Gastrocnemius medialis (tissue), 4 donors: ENCODE data around the gene FBXL19. TPM values are rescaled to one million over a fixed set of nuclear protein-coding genes. Genes with fewer than 3 reads are reported as not detected.

ENCODE experiments used
- ATAC-seq, 2 donors: fragments of 150-250 bp; one replicate each; pipeline ENCODE4 v1.9.1; 2016
- DNase-seq, 2 donors: peaks; one replicate each; pipeline ENCODE4 v3.0.0-alpha.2; 2019
- H3K27ac ChIP-seq, 4 donors: fragments of 200-600 bp; sonication (generic); 1 replicate in 1 of 4; 2 replicates in 3 of 4; pipeline ENCODE4 v1.5.1; 2016 to 2018; ENCODE audit warnings: mild to moderate bottlenecking in 2 of 4, moderate library complexity in 1 of 4
- H3K27me3 ChIP-seq, 3 donors: fragments of 200-600 bp; sonication (generic) in 2 of 3; 1 replicate in 1 of 3; 2 replicates in 2 of 3; pipeline versions ENCODE4 v1.5.1 to v1.6.0; 2016 to 2019; ENCODE audit warnings: mild to moderate bottlenecking in 1 of 3, moderate library complexity in 1 of 3
- H3K36me3 ChIP-seq, 2 donors: fragments of 200-600 bp; sonication (generic) in 1 of 2; one replicate each; pipeline ENCODE4 v1.5.1; 2017 to 2018
- H3K4me1 ChIP-seq, 2 donors: fragments of 200-600 bp; sonication (generic) in 1 of 2; one replicate each; pipeline ENCODE4 v1.5.1; 2016 to 2017; ENCODE audit warnings: mild to moderate bottlenecking in 2 of 2
- H3K4me3 ChIP-seq, 4 donors: fragments of 200-600 bp; sonication (generic) in 3 of 4; 1 replicate in 1 of 4; 2 replicates in 3 of 4; pipeline ENCODE4 v1.5.1; 2016 to 2019; ENCODE audit warnings: mild to moderate bottlenecking in 2 of 4
- H3K9me3 ChIP-seq, 3 donors: fragments of 200-600 bp; sonication (generic) in 2 of 3; 1 replicate in 1 of 3; 2 replicates in 2 of 3; pipeline ENCODE4 v1.5.1; 2016 to 2019
- CTCF ChIP-seq, 5 experiments: fragments of 450-650 bp in 3 of 5; fragments of 200-600 bp in 2 of 5; sonication (generic) in 2 of 5; IDR thresholded peaks in 4 of 5; conservative IDR thresholded peaks in 1 of 5; 1 replicate in 4 of 5; 2 replicates in 1 of 5; pipeline ENCODE4 v1.5.1; 2016 to 2019; ENCODE audit warnings: antibody characterized with exemption in 5 of 5, mild to moderate bottlenecking in 3 of 5, moderate library complexity in 3 of 5
- POLR2A ChIP-seq, 2 donors: fragments of 450-650 bp; IDR thresholded peaks; one replicate each; pipeline ENCODE4 v1.6.1; 2017; ENCODE audit warnings: antibody characterized with exemption in 2 of 2, mild to moderate bottlenecking in 2 of 2, moderate library complexity in 2 of 2
- in situ Hi-C, 4 donors: fragments of 200-750 bp; cut with MboI; loops; one replicate each; pipeline versions ENCODE4 v1.15.0 to v1.8.0; 2017; ENCODE audit warnings: low sequenced_read_pairs in 4 of 4
- intact Hi-C: fragments of 100-400 bp; cut with DNase I; formaldehyde crosslinking; loops from one replicate; pipeline ENCODE4 v1.15.1; 2023; ENCODE audit warnings: low total_unique reads
- total RNA-seq, 4 donors: library from RNA; depleted of rRNA; stranded (reverse); fragments of >200 nt; gene quantifications; one replicate each; pipeline versions ENCODE4 v1.1.0 to v1.2.3, GENCODE V29; 2016

FBXL19 gene
- total RNA-seq, 4 donors from 2014 or later, result 3.4 to 7.9 (median 4.8) TPM

GRCh38 chr16:30957456-30958174 lies 34.2 kb downstream of the FBXL19 start, which contains the start of gene SETD1A:
Gene SETD1A (plus strand): TSS chr16:30957754. CDS start chr16:30958732, 978 bp downstream.
- peak within 1 kb of the TSS; percentile 97 to 99 (median 98) for H3K27ac ChIP-seq
- no peaks in the 10 kb centered on the region for H3K9me3 ChIP-seq
- intact Hi-C loops, result loop anchor here (1.0 to 2.0 kb wide), 3 partner anchors 34 to 502 kb away; partner anchors contain the start of genes ARMC5, BCL7C and FBXL19
- H3K36me3 ChIP-seq, result peaks cover 9 to 36% of the 10 kb centered on the region in 2 donors
- H3K4me3 ChIP-seq, result peak within 1 kb of the TSS; percentile 70 to 94 (median 84)
- peak; percentile 66 to 75 for TF ChIP-seq POLR2A (IDR thresholded peaks at IDR 0.05)
- TF ChIP-seq CTCF (IDR thresholded peaks at IDR 0.05 in 4 of 5, conservative IDR thresholded peaks at IDR 0.05 in 1 of 5), result peak in 2 of 5 experiments; percentile 22 to 41
- peaks cover 11 to 17% of the 10 kb centered on the region in 2 donors for H3K4me1 ChIP-seq
- H3K27me3 ChIP-seq, result no peaks in the 10 kb centered on the region
- in situ Hi-C loops, result loop anchor here in 1 of 4 donors (25.0 kb wide), 1 partner anchor 480 kb away; the partner anchor contains the start of genes COX6A2 and ZNF843
- peak; percentile 92 to 93 for ATAC-seq
- peak; percentile 95 for DNase-seq

- H3K36me3 ChIP-seq, result peaks cover 9 to 45% of the 10 kb centered on the region in 2 donors
- TF ChIP-seq POLR2A (IDR thresholded peaks at IDR 0.05) (no peak), CTCF (IDR thresholded peaks at IDR 0.05 in 4 of 5, conservative IDR thresholded peaks at IDR 0.05 in 1 of 5) (no peak)
- in situ Hi-C loops (loop anchor here in 1 of 4 donors (25.0 kb wide), 1 partner anchor 479 kb away; the partner anchor contains the start of genes COX6A2 and ZNF843), intact Hi-C loops (no loop called here)
- H3K4me3 ChIP-seq, result peak overlapping the region; percentile 70 to 94 (median 84)
- ATAC-seq (peak; percentile 41 to 47), DNase-seq (peak in 1 of 2 donors; percentile 52)
- H3K27ac ChIP-seq, result peak overlapping the region; percentile 97 to 99 (median 98)
- H3K4me1 ChIP-seq, result peaks cover 11 to 17% of the 10 kb centered on the region in 2 donors
- H3K27me3 ChIP-seq, result no peaks in the 10 kb centered on the region
- no peaks in the 10 kb centered on the region for H3K9me3 ChIP-seq
Measured at GRCh38 chr16:30958175-30959079, 35.1 kb downstream of the FBXL19 start.

GRCh38 chr16:30961384-30961783 lies 38.0 kb downstream of the FBXL19 start:
- Histone ChIP-seq H3K4me1 (peaks cover 11 to 12% of the 10 kb centered on the region in 2 donors), H3K36me3 (peaks cover 13 to 74% of the 10 kb centered on the region in 2 donors), H3K9me3 (no peaks in the 10 kb centered on the region), H3K27ac (no peak overlapping the region), H3K27me3 (no peaks in the 10 kb centered on the region), H3K4me3 (no peak overlapping the region)
- intact Hi-C loops, result no loop called here
- in situ Hi-C loops, result loop anchor here in 1 of 4 donors (25.0 kb wide), 1 partner anchor 476 kb away; the partner anchor contains the start of genes COX6A2 and ZNF843
- ATAC-seq (no peak), DNase-seq (no peak)
- TF ChIP-seq POLR2A (IDR thresholded peaks at IDR 0.05) (no peak), CTCF (IDR thresholded peaks at IDR 0.05 in 4 of 5, conservative IDR thresholded peaks at IDR 0.05 in 1 of 5) (no peak)

GRCh38 chr16:30963925-30964511 lies 40.6 kb downstream of the FBXL19 start:
- no peaks in the 10 kb centered on the region for H3K27me3 ChIP-seq
- peaks cover 1 to 5% of the 10 kb centered on the region in 2 donors for H3K4me1 ChIP-seq
- no peaks in the 10 kb centered on the region for H3K9me3 ChIP-seq
- intact Hi-C loops (no loop called here), in situ Hi-C loops (loop anchor here in 1 of 4 donors (25.0 kb wide), 1 partner anchor 473 kb away; the partner anchor contains the start of genes COX6A2 and ZNF843)
- H3K36me3 ChIP-seq, result peaks cover 14 to 97% of the 10 kb centered on the region in 2 donors
- H3K27ac ChIP-seq, result no peak overlapping the region
- TF ChIP-seq CTCF (IDR thresholded peaks at IDR 0.05 in 4 of 5, conservative IDR thresholded peaks at IDR 0.05 in 1 of 5), result no peak
- no peak for TF ChIP-seq POLR2A (IDR thresholded peaks at IDR 0.05)
- no peak for ATAC-seq
- no peak overlapping the region for H3K4me3 ChIP-seq
- no peak for DNase-seq
